Liver (tissue), 3 donors: ENCODE measurements around the gene CEACAM8.

Source experiments
- CTCF ChIP-seq: fragments of 150-350 bp; IDR thresholded peaks from 2 replicates; pipeline ENCODE4 v1.5.1; 2017; ENCODE audit warnings: improper control_type of control experiment, low read depth, low read length; ENCODE audit not compliant: missing input control
- GABPA ChIP-seq, 2 donors: IDR thresholded peaks in 1 of 2; conservative IDR thresholded peaks in 1 of 2; 2 replicates each; pipeline ENCODE4 v1.6.1; 2016; ENCODE audit warnings: antibody characterized with exemption in 2 of 2, mild to moderate bottlenecking in 1 of 2, moderate library complexity in 1 of 2
- HNF4A ChIP-seq, 2 donors: conservative IDR thresholded peaks; 2 replicates each; pipeline ENCODE4 v1.6.1; 2016; ENCODE audit warnings: antibody characterized with exemption in 2 of 2, mild to moderate bottlenecking in 2 of 2
- MAX ChIP-seq: IDR thresholded peaks from 2 replicates; pipeline ENCODE4 v1.6.1; 2016; ENCODE audit warnings: antibody characterized with exemption
- RAD21 ChIP-seq, 2 donors: IDR thresholded peaks; 2 replicates each; pipeline ENCODE4 v1.6.1; 2016; ENCODE audit warnings: antibody characterized with exemption in 2 of 2, mild to moderate bottlenecking in 2 of 2
- REST ChIP-seq: IDR thresholded peaks from 2 replicates; pipeline ENCODE4 v1.6.1; 2016; ENCODE audit warnings: antibody characterized with exemption, mild to moderate bottlenecking
- TAF1 ChIP-seq: conservative IDR thresholded peaks from 2 replicates; pipeline ENCODE4 v1.6.1; 2016; ENCODE audit warnings: antibody characterized with exemption, mild to moderate bottlenecking
- YY1 ChIP-seq: IDR thresholded peaks from 2 replicates; pipeline ENCODE4 v1.6.1; 2016; ENCODE audit warnings: antibody characterized with exemption, mild to moderate bottlenecking
- ZBTB33 ChIP-seq: IDR thresholded peaks from 2 replicates; pipeline ENCODE4 v1.6.1; 2016; ENCODE audit warnings: antibody characterized with exemption
- TF ChIP-seq, protein P1 (sequence below): IDR thresholded peaks from 2 replicates; pipeline ENCODE4 v1.6.1; 2016; ENCODE audit warnings: antibody characterized with exemption
- donor health status: healthy.
- donor health status: healthy.

DNA sequence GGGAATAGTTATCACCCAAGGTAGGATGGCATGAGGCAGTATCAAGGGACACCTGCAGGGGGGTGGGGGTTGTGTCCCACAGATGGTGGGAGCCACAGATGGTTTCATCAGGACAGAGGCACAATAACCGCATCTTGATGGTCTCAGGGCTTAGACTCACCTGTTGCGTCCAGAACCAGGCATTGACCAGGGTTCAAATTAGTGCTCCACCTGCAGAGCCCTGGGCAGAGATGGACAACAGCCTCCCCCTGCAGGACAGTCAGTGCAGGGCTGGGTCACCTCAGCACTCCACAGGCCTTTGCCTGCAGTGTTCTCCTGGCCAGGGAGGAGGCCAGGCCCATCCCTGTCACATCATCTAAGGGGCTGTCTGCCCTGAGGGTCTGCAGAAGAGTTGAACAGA is 51.9 kb downstream of the CEACAM8 start:
- TF ChIP-seq TAF1 (no peak), RAD21 (IDR thresholded peaks at IDR 0.05) (no peak), REST (no peak), GABPA (IDR thresholded peaks at IDR 0.05 in 1 of 2, conservative IDR thresholded peaks at IDR 0.05 in 1 of 2) (no peak), CTCF (no peak), HNF4A (conservative IDR thresholded peaks at IDR 0.05) (no peak), MAX (no peak), ZBTB33 (no peak), YY1 (no peak)
- TF ChIP-seq, protein P1, sequence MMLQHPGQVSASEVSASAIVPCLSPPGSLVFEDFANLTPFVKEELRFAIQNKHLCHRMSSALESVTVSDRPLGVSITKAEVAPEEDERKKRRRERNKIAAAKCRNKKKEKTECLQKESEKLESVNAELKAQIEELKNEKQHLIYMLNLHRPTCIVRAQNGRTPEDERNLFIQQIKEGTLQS = no peak
